Smooth muscle cell (in vitro differentiated cells): ENCODE results near the gene GPD1. TPM values are rescaled to one million over a fixed set of nuclear protein-coding genes. Genes with fewer than 3 reads are reported as not detected.
"Not testable (repeated sequence)": the region's sequence is repeated elsewhere in the genome, so short reads cannot be mapped to it uniquely, and the experiment has no call there.

Source experiments
- DNase-seq: peaks from one replicate; lab custom pipeline; 2025; ENCODE audit not compliant: unreplicated experiment; lab: John Stamatoyannopoulos, UW
- H2AFZ ChIP-seq: fragments of 200-600 bp; sonication (generic); 2 replicates; pipeline ENCODE4 v1.6.0; 2016; ENCODE audit warnings: antibody characterized with exemption, low read depth, mild to moderate bottlenecking
- H3F3A ChIP-seq: fragments of 200-600 bp; sonication (generic); 2 replicates; pipeline ENCODE4 v1.6.0; 2017; ENCODE audit warnings: antibody characterized with exemption, low read depth
- H3K27ac ChIP-seq: fragments of 200-600 bp; sonication (generic); 2 replicates; pipeline ENCODE4 v1.5.1; 2016; ENCODE audit warnings: low read depth, mild to moderate bottlenecking
- H3K27me3 ChIP-seq: fragments of 200-600 bp; sonication (generic); 2 replicates; pipeline ENCODE4 v1.6.1; 2016; ENCODE audit warnings: low read depth, mild to moderate bottlenecking
- H3K36me3 ChIP-seq: fragments of 200-600 bp; sonication (generic); 2 replicates; pipeline ENCODE4 v1.5.1; 2016; ENCODE audit warnings: low read depth
- H3K4me1 ChIP-seq: fragments of 200-600 bp; sonication (generic); 2 replicates; pipeline ENCODE4 v1.5.1; 2016; ENCODE audit warnings: low read depth
- H3K4me2 ChIP-seq: fragments of 200-600 bp; sonication (generic); 2 replicates; pipeline ENCODE4 v1.6.0; 2016; ENCODE audit warnings: mild to moderate bottlenecking
- H3K4me3 ChIP-seq: fragments of 200-600 bp; sonication (generic); 2 replicates; pipeline ENCODE4 v1.5.1; 2016; ENCODE audit warnings: mild to moderate bottlenecking
- H3K79me2 ChIP-seq: fragments of 200-600 bp; sonication (generic); 2 replicates; pipeline ENCODE4 v1.6.0; 2016; ENCODE audit warnings: low read depth, mild to moderate bottlenecking
- H3K9ac ChIP-seq: fragments of 200-600 bp; sonication (generic); 2 replicates; pipeline ENCODE4 v1.6.0; 2016; ENCODE audit warnings: low read depth
- H3K9me3 ChIP-seq: fragments of 200-600 bp; sonication (generic); replicated peaks from 2 replicates; pipeline ENCODE4 v1.5.1; 2016; ENCODE audit warnings: low read depth
- H4K20me1 ChIP-seq: fragments of 200-600 bp; sonication (generic); 2 replicates; pipeline ENCODE4 v1.6.0; 2016; ENCODE audit warnings: low read depth
- WGBS: methylation state at CpG from one replicate; pipeline ENCODE4 v1.1.7; 2016; ENCODE audit warnings: low lambda C conversion rate; 5-methylcytosine and 5-hydroxymethylcytosine counted together
- polyA plus RNA-seq: library from polyadenylated mRNA; unstranded; fragments of >200 nt; fragmentation: Nextera tagmentation; extraction: Ambion mirVana; gene quantifications from 2 replicates; pipeline ENCODE4 v1.2.1, GENCODE V29; 2016
- total RNA-seq: library from RNA; depleted of rRNA; stranded (reverse); fragments of >200 nt; gene quantifications from 2 replicates; pipeline ENCODE4 v1.2.3, GENCODE V29; 2014
- TF ChIP-seq, protein P1 (sequence below): fragments of 200-600 bp; sonication (generic); IDR thresholded peaks from 2 replicates; pipeline ENCODE4 v1.5.1; 2017; ENCODE audit warnings: borderline replicate concordance, mild to moderate bottlenecking, antibody characterized with exemption; ENCODE audit not compliant: insufficient read depth, poor library complexity, severe bottlenecking

GPD1 gene
- total and polyA plus RNA-seq, 2 experiments from 2014 or later = 0.24 TPM; not detected in 1

DNA sequence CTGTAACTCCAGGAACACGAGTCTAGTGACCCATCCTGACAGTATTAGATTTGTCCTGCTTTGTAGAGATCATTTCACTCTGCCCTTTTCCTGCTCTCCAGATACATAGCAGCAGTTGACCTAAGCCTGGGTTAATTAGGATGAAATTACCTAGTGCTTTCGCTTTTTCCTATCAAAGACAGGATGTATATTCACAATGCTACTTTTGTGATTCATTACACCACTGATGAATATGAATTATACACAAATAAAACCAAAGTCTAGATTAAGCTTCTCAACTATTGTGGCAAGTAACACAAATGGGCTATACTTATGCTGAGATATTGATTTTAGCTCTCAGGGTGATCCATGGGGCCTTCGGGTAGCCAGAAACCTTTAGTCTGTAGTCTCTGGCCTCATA lies 45.5 kb downstream of the GPD1 start:
- no peaks in the 10 kb centered on the region for H3K4me1 ChIP-seq
- H3K9ac ChIP-seq = no peak overlapping the region
- no peak overlapping the region for H3K27ac ChIP-seq
- peaks cover 99% of the 10 kb centered on the region for H4K20me1 ChIP-seq
- TF ChIP-seq, protein P1, sequence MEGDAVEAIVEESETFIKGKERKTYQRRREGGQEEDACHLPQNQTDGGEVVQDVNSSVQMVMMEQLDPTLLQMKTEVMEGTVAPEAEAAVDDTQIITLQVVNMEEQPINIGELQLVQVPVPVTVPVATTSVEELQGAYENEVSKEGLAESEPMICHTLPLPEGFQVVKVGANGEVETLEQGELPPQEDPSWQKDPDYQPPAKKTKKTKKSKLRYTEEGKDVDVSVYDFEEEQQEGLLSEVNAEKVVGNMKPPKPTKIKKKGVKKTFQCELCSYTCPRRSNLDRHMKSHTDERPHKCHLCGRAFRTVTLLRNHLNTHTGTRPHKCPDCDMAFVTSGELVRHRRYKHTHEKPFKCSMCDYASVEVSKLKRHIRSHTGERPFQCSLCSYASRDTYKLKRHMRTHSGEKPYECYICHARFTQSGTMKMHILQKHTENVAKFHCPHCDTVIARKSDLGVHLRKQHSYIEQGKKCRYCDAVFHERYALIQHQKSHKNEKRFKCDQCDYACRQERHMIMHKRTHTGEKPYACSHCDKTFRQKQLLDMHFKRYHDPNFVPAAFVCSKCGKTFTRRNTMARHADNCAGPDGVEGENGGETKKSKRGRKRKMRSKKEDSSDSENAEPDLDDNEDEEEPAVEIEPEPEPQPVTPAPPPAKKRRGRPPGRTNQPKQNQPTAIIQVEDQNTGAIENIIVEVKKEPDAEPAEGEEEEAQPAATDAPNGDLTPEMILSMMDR = no peak
- H3K79me2 ChIP-seq = peaks cover 94% of the 10 kb centered on the region
- no peak overlapping the region for H2AFZ ChIP-seq
- no peak overlapping the region for H3K4me3 ChIP-seq
- H3K4me2 ChIP-seq = no peak overlapping the region
- no peaks in the 10 kb centered on the region for H3F3A ChIP-seq
- WGBS = 92% methylated on average over 3 of the region's 3 CpGs
- no peak for DNase-seq
- no peaks in the 10 kb centered on the region for H3K27me3 ChIP-seq
- H3K36me3 ChIP-seq = no peaks in the 10 kb centered on the region
- H3K9me3 ChIP-seq = no peaks in the 10 kb centered on the region

DNA sequence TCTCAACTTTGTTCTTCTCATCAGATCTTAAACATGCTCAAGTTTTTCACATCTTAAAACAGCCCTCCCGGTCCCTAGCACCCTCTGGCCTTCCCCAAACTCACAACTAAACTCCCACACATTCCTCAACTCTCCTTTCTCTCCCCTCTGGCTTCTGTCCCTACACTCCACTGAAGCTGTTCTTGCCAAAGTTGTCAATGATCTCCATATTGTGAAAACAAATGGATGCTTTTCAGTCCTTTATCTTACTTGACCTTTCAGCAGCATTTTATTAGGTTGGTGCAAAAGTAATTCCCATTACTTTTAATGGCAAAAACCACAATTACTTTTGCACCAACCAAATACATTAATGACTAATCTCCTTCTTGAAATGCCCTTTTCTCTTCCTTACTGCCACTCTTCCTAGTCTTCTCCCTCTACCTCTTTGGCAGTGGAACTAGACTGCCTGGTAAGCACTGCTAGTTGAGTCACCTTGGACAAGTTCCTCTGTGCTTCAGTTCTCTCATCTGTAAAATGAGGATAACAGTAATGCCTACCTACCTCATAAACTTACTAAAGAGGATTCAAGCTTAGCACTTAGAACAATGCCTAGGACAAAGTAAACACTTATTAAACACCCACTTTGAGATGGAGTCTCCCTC lies 47.4 kb downstream of the GPD1 start:
- H3K9me3 ChIP-seq = no peaks in the 10 kb centered on the region
- no peak for DNase-seq
- H3K27me3 ChIP-seq = no peaks in the 10 kb centered on the region
- H3F3A ChIP-seq = no peaks in the 10 kb centered on the region
- no peak overlapping the region for H3K27ac ChIP-seq
- TF ChIP-seq, protein P1 = no peak
- H3K9ac ChIP-seq = no peak overlapping the region
- peaks cover 97% of the 10 kb centered on the region for H4K20me1 ChIP-seq
- no peaks in the 10 kb centered on the region for H3K36me3 ChIP-seq
- no peak overlapping the region for H2AFZ ChIP-seq
- no peak overlapping the region for H3K4me2 ChIP-seq
- 90% methylated on average over 1 of the region's 1 CpG for WGBS
- H3K4me1 ChIP-seq = no peaks in the 10 kb centered on the region
- H3K4me3 ChIP-seq = no peak overlapping the region
- H3K79me2 ChIP-seq = peaks cover 92% of the 10 kb centered on the region

DNA sequence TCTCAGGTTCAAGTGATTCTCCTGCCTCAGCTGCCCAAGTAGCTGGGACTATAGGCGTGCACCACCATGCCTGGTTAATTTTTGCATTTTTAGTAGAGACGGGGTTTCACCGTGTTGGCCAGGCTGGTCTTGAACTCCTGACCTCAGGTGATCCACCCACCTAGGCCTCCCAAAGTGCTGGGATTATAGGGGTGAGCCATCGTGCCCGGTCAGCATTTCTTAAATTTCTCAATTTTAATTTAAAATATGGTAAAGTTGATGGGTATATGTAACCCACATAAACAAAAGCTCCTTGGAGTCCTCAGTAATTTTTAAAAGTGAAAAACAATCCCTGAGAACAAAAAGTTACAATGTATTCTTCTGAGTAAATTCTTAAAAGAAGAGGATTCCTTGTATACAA lies 51.1 kb downstream of the GPD1 start:
- not testable (repeated sequence) for H3K4me2 ChIP-seq
- peaks cover 98% of the 10 kb centered on the region for H4K20me1 ChIP-seq
- WGBS = 96% methylated on average over 5 of the region's 5 CpGs

DNA sequence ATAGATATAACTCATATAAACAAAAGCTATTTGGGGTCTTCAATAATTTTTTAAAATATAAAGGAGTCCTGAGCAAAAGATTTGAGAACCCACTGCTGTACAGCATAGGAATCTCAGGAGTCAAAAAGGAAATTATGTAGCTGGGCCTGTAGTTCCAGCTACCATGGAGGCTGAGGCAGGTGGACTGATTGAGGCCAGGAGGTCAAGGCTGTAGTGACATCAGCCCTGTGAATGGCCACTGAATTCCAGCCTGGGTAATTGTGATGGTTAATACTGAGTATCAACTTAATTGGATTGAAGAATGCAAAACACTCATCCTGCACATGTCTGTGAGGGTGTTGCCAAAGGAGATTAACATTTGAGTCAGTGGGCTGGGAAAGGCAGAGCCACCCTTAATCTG lies 52.8 kb downstream of the GPD1 start:
- Histone ChIP-seq H2AFZ (no peak overlapping the region), H3K4me1 (no peaks in the 10 kb centered on the region), H4K20me1 (peaks cover 98% of the 10 kb centered on the region), H3K9me3 (no peaks in the 10 kb centered on the region), H3K9ac (no peak overlapping the region), H3K27ac (peak overlapping the region; percentile 48), H3K4me2 (no peak overlapping the region), H3F3A (peaks cover 10% of the 10 kb centered on the region), H3K27me3 (no peaks in the 10 kb centered on the region), H3K36me3 (no peaks in the 10 kb centered on the region), H3K79me2 (peaks cover 98% of the 10 kb centered on the region), H3K4me3 (no peak overlapping the region)
- TF ChIP-seq, protein P1 = no peak
- no peak for DNase-seq

More for the DNA sequence above, 51.1 kb downstream of the GPD1 start:
- H3K27me3 ChIP-seq, H3K9me3 ChIP-seq, H3K4me3 ChIP-seq, H3K27ac ChIP-seq, DNase-seq, H3K9ac ChIP-seq, H3K4me1 ChIP-seq, H2AFZ ChIP-seq, H3K36me3 ChIP-seq: not testable (repeated sequence)
- peaks cover 10% of the 10 kb centered on the region for H3F3A ChIP-seq
- peaks cover 98% of the 10 kb centered on the region for H3K79me2 ChIP-seq
